ENCODE measurements around the gene TBR1.

GRCh38 chr2:161382747-161383146, 33.4 kb upstream of the TBR1 start:
- TF ChIP-seq CTCF (IDR thresholded peaks at IDR 0.05) (no peak), POLR2A (IDR thresholded peaks at IDR 0.05) (no peak)
